CD14-positive monocyte (primary cell): ENCODE data around the gene EYA4. TPM values are rescaled to one million over a fixed set of nuclear protein-coding genes. Genes with fewer than 3 reads are reported as not detected.

ENCODE experiments used
- DNase-seq, 3 donors: peaks; one replicate each; pipeline ENCODE4 v3.0.0-alpha.2; 2011 to 2022
- H2AFZ ChIP-seq: 2 replicates; pipeline ENCODE4 v1.6.0; 2012; ENCODE audit warnings: mild to moderate bottlenecking, low read depth, low read length, inconsistent platforms; ENCODE audit not compliant: insufficient read depth, poor library complexity, severe bottlenecking
- H3K27ac ChIP-seq, 2 donors: 1 replicate in 1 of 2; 2 replicates in 1 of 2; pipeline ENCODE4 v1.5.1; 2012 to 2013; ENCODE audit warnings: low read length in 2 of 2, control low read depth in 1 of 2, inconsistent platforms in 1 of 2, low read depth in 1 of 2, mild to moderate bottlenecking in 1 of 2
- H3K27me3 ChIP-seq, 2 donors: one replicate each; pipeline versions ENCODE4 v1.6.0 to v1.6.1; 2011 to 2013; ENCODE audit warnings: low read length in 2 of 2; ENCODE audit not compliant: control insufficient read depth in 2 of 2, insufficient read depth in 2 of 2
- H3K36me3 ChIP-seq, 2 donors: replicated peaks in 1 of 2; 1 replicate in 1 of 2; 2 replicates in 1 of 2; pipeline versions ENCODE4 v1.5.1 to v1.6.1; 2012 to 2013; ENCODE audit warnings: low read length in 2 of 2, control low read depth in 1 of 2, inconsistent platforms in 1 of 2, mild to moderate bottlenecking in 1 of 2; ENCODE audit not compliant: insufficient read depth in 2 of 2, control insufficient read depth in 1 of 2
- H3K4me1 ChIP-seq, 2 donors: 1 replicate in 1 of 2; 2 replicates in 1 of 2; pipeline versions ENCODE4 v1.5.1 to v1.6.1; 2012 to 2013; ENCODE audit warnings: low read length in 2 of 2, control low read depth in 1 of 2, inconsistent platforms in 1 of 2, mild to moderate bottlenecking in 1 of 2, moderate library complexity in 1 of 2; ENCODE audit not compliant: insufficient read depth in 2 of 2, control insufficient read depth in 1 of 2
- H3K4me2 ChIP-seq: replicated peaks from 2 replicates; pipeline ENCODE3; 2012; ENCODE audit warnings: low read length, moderate library complexity, mild to moderate bottlenecking; ENCODE audit not compliant: poor library complexity, severe bottlenecking; ENCODE audit errors: extremely low read depth
- H3K4me3 ChIP-seq, 3 experiments: fragments of 200-600 bp in 1 of 3; sonication (generic) in 1 of 3; replicated peaks in 1 of 3; 1 replicate in 2 of 3; 2 replicates in 1 of 3; pipeline ENCODE4 v1.5.1; 2011 to 2013; ENCODE audit warnings: low read length in 3 of 3, mild to moderate bottlenecking in 3 of 3, control low read depth in 2 of 3, low read depth in 2 of 3, inconsistent platforms in 1 of 3, moderate library complexity in 1 of 3
- H3K79me2 ChIP-seq: 2 replicates; pipeline ENCODE4 v1.6.0; 2012; ENCODE audit warnings: mild to moderate bottlenecking, control low read depth, inconsistent platforms, low read length, moderate library complexity; ENCODE audit not compliant: insufficient read depth
- H3K9ac ChIP-seq: 2 replicates; pipeline ENCODE4 v1.6.0; 2017; ENCODE audit warnings: low read length, mild to moderate bottlenecking; ENCODE audit not compliant: insufficient read depth, poor library complexity, severe bottlenecking
- H3K9me3 ChIP-seq, 2 donors: replicated peaks in 1 of 2; 1 replicate in 1 of 2; 2 replicates in 1 of 2; pipeline versions ENCODE4 v1.5.1 to v1.6.1; 2012 to 2013; ENCODE audit warnings: low read length in 2 of 2, control low read depth in 1 of 2; ENCODE audit not compliant: control insufficient read depth in 1 of 2, insufficient read depth in 1 of 2
- H4K20me1 ChIP-seq: 2 replicates; pipeline ENCODE4 v1.6.0; 2012; ENCODE audit warnings: mild to moderate bottlenecking, low read length, control low read depth, moderate library complexity; ENCODE audit not compliant: insufficient read depth
- H3K27ac Mint-ChIP-seq, 7 donors: one replicate each; pipeline ENCODE4 v1.8.0; 2020; ENCODE audit warnings: mild to moderate bottlenecking in 7 of 7, mixed read lengths in 7 of 7, moderate library complexity in 6 of 7, inconsistent platforms in 2 of 7
- H3K27me3 Mint-ChIP-seq, 3 donors: one replicate each; pipeline ENCODE4 v1.8.0; 2021 to 2022; ENCODE audit warnings: low read depth in 3 of 3, mild to moderate bottlenecking in 3 of 3, mixed read lengths in 3 of 3, moderate library complexity in 3 of 3, inconsistent platforms in 1 of 3
- H3K36me3 Mint-ChIP-seq, 2 donors: one replicate each; pipeline ENCODE4 v1.8.0; 2020; ENCODE audit warnings: mixed read lengths in 2 of 2, inconsistent platforms in 1 of 2, mild to moderate bottlenecking in 1 of 2
- H3K4me1 Mint-ChIP-seq: one replicate; pipeline ENCODE4 v1.8.0; 2020; ENCODE audit warnings: mild to moderate bottlenecking, mixed read lengths
- H3K4me3 Mint-ChIP-seq, 2 donors: one replicate each; pipeline ENCODE4 v1.8.0; 2020; ENCODE audit warnings: mild to moderate bottlenecking in 2 of 2, mixed read lengths in 2 of 2, moderate library complexity in 1 of 2
- H3K9me3 Mint-ChIP-seq, 7 donors: one replicate each; pipeline ENCODE4 v1.8.0; 2020 to 2022; ENCODE audit warnings: mixed read lengths in 7 of 7, mild to moderate bottlenecking in 6 of 7, moderate library complexity in 6 of 7, inconsistent platforms in 2 of 7
- CTCF ChIP-seq: fragments of 200-600 bp; IDR thresholded peaks from one replicate; pipeline ENCODE4 v1.8.0; 2022; ENCODE audit warnings: antibody characterized with exemption, mild to moderate bottlenecking
- WGBS: methylation state at CpG from one replicate; pipeline ENCODE4 v1.1.5; 2013; ENCODE audit warnings: missing lambda C conversion rate; ENCODE audit not compliant: insufficient coverage; 5-methylcytosine and 5-hydroxymethylcytosine counted together
- intact Hi-C, 2 donors: fragments of 100-400 bp; cut with micrococcal nuclease; formaldehyde crosslinking; loops; one replicate each; pipeline versions ENCODE4 v1.15.0 to v1.15.1; 2023
- polyA plus RNA-seq, 3 donors: library from polyadenylated mRNA; depleted of rRNA in 1 of 3; unstranded in 2 of 3; stranded (reverse) in 1 of 3; fragments of 300-500 nt in 2 of 3; fragments of >200 nt in 1 of 3; fragmentation: Illumina TruSeq in 2 of 3; gene quantifications; 1 replicate in 2 of 3; 2 replicates in 1 of 3; pipeline ENCODE4 v1.2.3, GENCODE V29; 2012 to 2021

The EYA4 gene
- polyA plus RNA-seq, 3 donors: not detected

GRCh38 chr6:133290930-133291329 is 49.8 kb downstream of the EYA4 start:
- Histone ChIP-seq H3K36me3 (no peaks in the 10 kb centered on the region), H3K4me1 (no peaks in the 10 kb centered on the region), H3K79me2 (no peaks in the 10 kb centered on the region), H3K9me3 (no peaks in the 10 kb centered on the region), H3K9ac (no peak overlapping the region), H3K4me2 (no peak overlapping the region), H3K27ac (no peak overlapping the region), H4K20me1 (no peaks in the 10 kb centered on the region), H3K4me3 (no peak overlapping the region), H2AFZ (no peak overlapping the region), H3K27me3 (no peaks in the 10 kb centered on the region)
- peaks cover 0 to under 1% (median 0%) of the 10 kb centered on the region in 7 donors for H3K9me3 Mint-ChIP-seq
- DNase-seq: no peak
- no peak overlapping the region for H3K27ac Mint-ChIP-seq
- intact Hi-C loops: no loop called here
- no peak for TF ChIP-seq CTCF
- H3K27me3 Mint-ChIP-seq: peaks cover 0 to 2% (median 0%) of the 10 kb centered on the region in 3 donors
- H3K4me1 Mint-ChIP-seq: no peaks in the 10 kb centered on the region
- no peak overlapping the region for H3K4me3 Mint-ChIP-seq
- H3K36me3 Mint-ChIP-seq: no peaks in the 10 kb centered on the region
- WGBS: no CpG with 5 or more reads among the region's 1 CpG

GRCh38 chr6:133291671-133292070 is 50.5 kb downstream of the EYA4 start:
- Mint-ChIP-seq H3K4me1 (no peaks in the 10 kb centered on the region), H3K27ac (no peak overlapping the region), H3K36me3 (no peaks in the 10 kb centered on the region), H3K27me3 (peaks cover 0 to 2% (median 0%) of the 10 kb centered on the region in 3 donors), H3K4me3 (no peak overlapping the region), H3K9me3 (peaks cover 0 to 2% (median 0%) of the 10 kb centered on the region in 7 donors)
- Histone ChIP-seq H3K4me2 (no peak overlapping the region), H3K27me3 (no peaks in the 10 kb centered on the region), H3K9ac (no peak overlapping the region), H3K79me2 (no peaks in the 10 kb centered on the region), H3K36me3 (no peaks in the 10 kb centered on the region), H3K9me3 (no peaks in the 10 kb centered on the region), H3K27ac (no peak overlapping the region), H3K4me1 (no peaks in the 10 kb centered on the region), H3K4me3 (no peak overlapping the region), H4K20me1 (no peaks in the 10 kb centered on the region), H2AFZ (no peak overlapping the region)
- WGBS: no CpG with 5 or more reads among the region's 1 CpG
- intact Hi-C loops: no loop called here
- TF ChIP-seq CTCF: no peak
- DNase-seq: no peak
